GM23338 (cell line): ENCODE data around the gene CGB2. TPM values are rescaled to one million over a fixed set of nuclear protein-coding genes. Genes with fewer than 3 reads are reported as not detected.

Experiments used
- ATAC-seq: fragments of 200-7000 bp; cut with Tn5 transposase; 3 replicates; pipeline ENCODE4 v1.9.1; 2020
- DNase-seq: peaks from one replicate; pipeline ENCODE4 v3.0.0-alpha.2; 2015; ENCODE audit warnings: low spot score
- H2AFZ ChIP-seq: fragments of 200-600 bp; sonication (generic); 2 replicates; pipeline ENCODE4 v1.8.0; 2016; ENCODE audit warnings: antibody characterized with exemption, mild to moderate bottlenecking, moderate library complexity
- H3F3A ChIP-seq: fragments of 200-600 bp; sonication (generic); replicated peaks from 2 replicates; pipeline ENCODE4 v1.8.0; 2017; ENCODE audit warnings: antibody characterized with exemption, mixed run types, low read depth
- H3K27ac ChIP-seq: fragments of 200-600 bp; sonication (generic); 2 replicates; pipeline ENCODE4 v1.6.1; 2016; ENCODE audit warnings: low read depth
- H3K27me3 ChIP-seq: fragments of 200-600 bp; sonication (generic); 2 replicates; pipeline ENCODE4 v1.8.0; 2016; ENCODE audit warnings: mild to moderate bottlenecking, mixed run types, moderate library complexity; ENCODE audit not compliant: insufficient read depth
- H3K36me3 ChIP-seq: fragments of 200-600 bp; sonication (generic); 2 replicates; pipeline ENCODE4 v1.8.0; 2016; ENCODE audit warnings: mild to moderate bottlenecking; ENCODE audit not compliant: insufficient read depth
- H3K4me1 ChIP-seq: fragments of 200-600 bp; sonication (generic); 2 replicates; pipeline ENCODE4 v1.8.0; 2016; ENCODE audit warnings: mild to moderate bottlenecking, moderate library complexity; ENCODE audit not compliant: insufficient read depth
- H3K4me2 ChIP-seq: fragments of 200-600 bp; sonication (generic); 2 replicates; pipeline ENCODE4 v1.7.1; 2017; ENCODE audit warnings: mixed run types
- H3K4me3 ChIP-seq: fragments of 200-600 bp; sonication (generic); 2 replicates; pipeline ENCODE4 v1.6.1; 2016; ENCODE audit warnings: mixed run types
- H3K79me2 ChIP-seq: fragments of 200-600 bp; sonication (generic); replicated peaks from 2 replicates; pipeline ENCODE4 v1.8.0; 2017; ENCODE audit warnings: mild to moderate bottlenecking; ENCODE audit not compliant: insufficient read depth
- H3K9me2 ChIP-seq: fragments of 200-600 bp; sonication (generic); 2 replicates; pipeline ENCODE4 v1.8.0; 2017; ENCODE audit not compliant: insufficient read depth
- H4K20me1 ChIP-seq: fragments of 200-600 bp; sonication (generic); replicated peaks from 2 replicates; pipeline ENCODE4 v1.8.0; 2017; ENCODE audit warnings: mild to moderate bottlenecking; ENCODE audit not compliant: insufficient read depth
- H3K27ac Mint-ChIP-seq: 2 replicates; pipeline ENCODE4 v1.8.0; 2020; ENCODE audit warnings: inconsistent platforms, mild to moderate bottlenecking, moderate library complexity, mixed read lengths
- H3K27me3 Mint-ChIP-seq: 3 replicates; pipeline ENCODE4 v1.8.0; 2022; ENCODE audit warnings: low read depth, mild to moderate bottlenecking, moderate library complexity, mixed read lengths, inconsistent platforms; ENCODE audit not compliant: insufficient read depth, poor library complexity
- H3K36me3 Mint-ChIP-seq: 3 replicates; pipeline ENCODE4 v1.8.0; 2021; ENCODE audit warnings: low read depth, mild to moderate bottlenecking, inconsistent platforms, moderate library complexity, mixed read lengths
- H3K4me1 Mint-ChIP-seq: 3 replicates; pipeline ENCODE4 v1.8.0; 2020; ENCODE audit warnings: mild to moderate bottlenecking, inconsistent platforms, mixed read lengths
- H3K4me3 Mint-ChIP-seq: 3 replicates; pipeline ENCODE4 v1.8.0; 2021; ENCODE audit warnings: moderate library complexity, mild to moderate bottlenecking, inconsistent platforms, mixed read lengths
- H3K9me3 Mint-ChIP-seq: 3 replicates; pipeline ENCODE4 v1.8.0; 2020; ENCODE audit warnings: moderate library complexity, mild to moderate bottlenecking, inconsistent platforms, mixed read lengths
- CREB1 ChIP-seq: fragments of 250-450 bp; sonication (Bioruptor Pico); IDR thresholded peaks from 2 replicates; pipeline ENCODE4 v1.5.0; 2020; ENCODE audit warnings: low read depth, mild to moderate bottlenecking, moderate library complexity
- ETS1 ChIP-seq: IDR thresholded peaks from 2 replicates; pipeline ENCODE4 v1.6.1; 2016; ENCODE audit warnings: antibody characterized with exemption
- JUNB ChIP-seq: IDR thresholded peaks from one replicate; pipeline ENCODE4 v1.6.1; 2016; ENCODE audit warnings: antibody characterized with exemption; ENCODE audit not compliant: unreplicated experiment
- POLR2AphosphoS5 ChIP-seq: IDR thresholded peaks from 2 replicates; pipeline ENCODE4 v1.6.1; 2016; ENCODE audit warnings: antibody characterized with exemption, low read depth
- ZNF114 ChIP-seq: fragments of 250-450 bp; sonication (Bioruptor Pico); IDR thresholded peaks from 2 replicates; pipeline ENCODE4 v1.5.0; 2020; ENCODE audit warnings: mild to moderate bottlenecking, moderate library complexity
- ZNF331 ChIP-seq: fragments of 250-450 bp; sonication (Bioruptor Pico); IDR thresholded peaks from 2 replicates; pipeline ENCODE4 v1.5.0; 2020; ENCODE audit warnings: low read depth, mild to moderate bottlenecking, moderate library complexity
- polyA plus RNA-seq: library from polyadenylated mRNA; unstranded; fragments of >200 nt; fragmentation: Nextera tagmentation; extraction: Ambion mirVana; gene quantifications from 2 replicates; pipeline ENCODE4 v1.2.1, GENCODE V29; 2016
- total RNA-seq: library from RNA; depleted of rRNA; stranded (reverse); fragments of >200 nt; shearing (Covaris generic); gene quantifications from 2 replicates; pipeline ENCODE4 v1.2.3, GENCODE V29; 2014
- TF ChIP-seq, protein P1 (sequence below), 2 experiments: fragments of 200-600 bp in 1 of 2; sonication (generic) in 1 of 2; conservative IDR thresholded peaks; 2 replicates each; pipeline versions ENCODE4 v1.5.1 to v1.6.1; 2016 to 2017; ENCODE audit warnings: antibody characterized with exemption in 2 of 2, low read depth in 2 of 2, mild to moderate bottlenecking in 2 of 2, moderate library complexity in 1 of 2

CGB2 gene
- total and polyA plus RNA-seq, 2 experiments from 2014 or later, result 0.57 TPM; not detected in 1

- 0 out of 2 replicates have a peak, but pooled peaks cover 3% of the 10 kb centered on the region for H3F3A ChIP-seq
- peak overlapping the region; percentile 92 for H3K4me2 ChIP-seq
- peaks cover 26% of the 10 kb centered on the region for H3K27me3 Mint-ChIP-seq
- peaks cover 22% of the 10 kb centered on the region for H3K4me1 Mint-ChIP-seq
- no peaks in the 10 kb centered on the region; the same call in 1 of the 2 replicates for H4K20me1 ChIP-seq
- H3K79me2 ChIP-seq, result no peaks in the 10 kb centered on the region
- H3K27ac ChIP-seq, result no peak overlapping the region
- H2AFZ ChIP-seq, result no peak overlapping the region
- no peaks in the 10 kb centered on the region for H3K36me3 ChIP-seq
- TF ChIP-seq POLR2AphosphoS5 (no peak), ZNF114 (CRISPR knock-in tag) (no peak), ZNF331 (no peak)
- TF ChIP-seq, protein P1, sequence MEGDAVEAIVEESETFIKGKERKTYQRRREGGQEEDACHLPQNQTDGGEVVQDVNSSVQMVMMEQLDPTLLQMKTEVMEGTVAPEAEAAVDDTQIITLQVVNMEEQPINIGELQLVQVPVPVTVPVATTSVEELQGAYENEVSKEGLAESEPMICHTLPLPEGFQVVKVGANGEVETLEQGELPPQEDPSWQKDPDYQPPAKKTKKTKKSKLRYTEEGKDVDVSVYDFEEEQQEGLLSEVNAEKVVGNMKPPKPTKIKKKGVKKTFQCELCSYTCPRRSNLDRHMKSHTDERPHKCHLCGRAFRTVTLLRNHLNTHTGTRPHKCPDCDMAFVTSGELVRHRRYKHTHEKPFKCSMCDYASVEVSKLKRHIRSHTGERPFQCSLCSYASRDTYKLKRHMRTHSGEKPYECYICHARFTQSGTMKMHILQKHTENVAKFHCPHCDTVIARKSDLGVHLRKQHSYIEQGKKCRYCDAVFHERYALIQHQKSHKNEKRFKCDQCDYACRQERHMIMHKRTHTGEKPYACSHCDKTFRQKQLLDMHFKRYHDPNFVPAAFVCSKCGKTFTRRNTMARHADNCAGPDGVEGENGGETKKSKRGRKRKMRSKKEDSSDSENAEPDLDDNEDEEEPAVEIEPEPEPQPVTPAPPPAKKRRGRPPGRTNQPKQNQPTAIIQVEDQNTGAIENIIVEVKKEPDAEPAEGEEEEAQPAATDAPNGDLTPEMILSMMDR (conservative IDR thresholded peaks at IDR 0.05; ENCODE audit: low read depth in 2 of 2), result peak; percentile 28 to 45
- H3K9me2 ChIP-seq, result no peaks in the 10 kb centered on the region
- H3K36me3 Mint-ChIP-seq, result peaks cover 13% of the 10 kb centered on the region; the same call in 2 of the 3 replicates
- peak overlapping the region; percentile 69 for H3K4me3 Mint-ChIP-seq
- DNase-seq (peak; percentile 93), ATAC-seq (peak; percentile 66)
- peak overlapping the region; percentile 64 for H3K4me3 ChIP-seq
- peaks cover 19% of the 10 kb centered on the region; the same call in 1 of the 2 replicates for H3K4me1 ChIP-seq
- H3K27me3 ChIP-seq, result peaks cover 35% of the 10 kb centered on the region
- peaks cover 3% of the 10 kb centered on the region; the same call in 1 of the 3 replicates for H3K9me3 Mint-ChIP-seq
- H3K27ac Mint-ChIP-seq, result no peak overlapping the region
Measured at GRCh38 chr19:49019242-49019932, 12.3 kb upstream of the CGB2 start.

- peaks cover 22% of the 10 kb centered on the region for H3K4me1 Mint-ChIP-seq
- no peak for TF ChIP-seq JUNB
- no peak for TF ChIP-seq CREB1 (CRISPR knock-in tag)
- no peak for TF ChIP-seq ETS1
- Histone ChIP-seq H3K27me3 (peaks cover 35% of the 10 kb centered on the region), H2AFZ (peak overlapping the region; percentile 74; the same call in 1 of the 2 replicates), H3K79me2 (no peaks in the 10 kb centered on the region), H3K9me2 (no peaks in the 10 kb centered on the region), H3K4me2 (peak overlapping the region; percentile 92), H3K36me3 (no peaks in the 10 kb centered on the region), H3K4me1 (peaks cover 19% of the 10 kb centered on the region; the same call in 1 of the 2 replicates), H3F3A (0 out of 2 replicates have a peak, but pooled peaks cover 3% of the 10 kb centered on the region), H3K27ac (no peak overlapping the region), H4K20me1 (no peaks in the 10 kb centered on the region; the same call in 1 of the 2 replicates), H3K4me3 (peak overlapping the region; percentile 64)
- DNase-seq (peak; percentile 72), ATAC-seq (peak; percentile 31)
- peaks cover 26% of the 10 kb centered on the region for H3K27me3 Mint-ChIP-seq
- no peak overlapping the region for H3K27ac Mint-ChIP-seq
- H3K9me3 Mint-ChIP-seq, result peaks cover 3% of the 10 kb centered on the region; the same call in 1 of the 3 replicates
- peaks cover 7% of the 10 kb centered on the region; the same call in 2 of the 3 replicates for H3K36me3 Mint-ChIP-seq
- H3K4me3 Mint-ChIP-seq, result no peak overlapping the region
Measured at GRCh38 chr19:49020342-49020741, 11.3 kb upstream of the CGB2 start.
